ENCODE data around the gene PDCD6IP.
"Not testable (repeated sequence)": the region's sequence is repeated elsewhere in the genome, so short reads cannot be mapped to it uniquely, and the experiment has no call there.

PDCD6IP gene

DNA sequence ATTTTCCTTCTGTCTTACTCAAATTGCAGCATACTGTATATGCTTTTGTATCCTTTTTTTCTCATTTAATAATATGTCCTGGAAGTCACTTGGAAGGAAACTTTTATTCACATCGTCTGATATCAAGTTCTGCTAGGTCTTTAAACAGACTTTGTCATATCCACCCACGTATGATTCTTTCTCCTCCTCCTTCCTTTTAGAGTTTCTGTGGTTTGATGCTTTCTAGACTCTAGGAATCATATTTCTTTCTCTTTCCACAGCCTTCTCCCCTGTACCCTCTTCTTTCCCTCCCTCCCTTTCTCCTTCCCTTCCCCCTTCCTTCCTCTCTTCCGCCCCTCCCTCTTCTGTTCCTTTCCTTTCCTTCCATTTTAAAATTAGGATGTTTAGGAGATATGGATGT is 52.2 kb downstream of the PDCD6IP start:
- not testable (repeated sequence) for DNase-seq (ENCODE audit: low spot score)

DNA sequence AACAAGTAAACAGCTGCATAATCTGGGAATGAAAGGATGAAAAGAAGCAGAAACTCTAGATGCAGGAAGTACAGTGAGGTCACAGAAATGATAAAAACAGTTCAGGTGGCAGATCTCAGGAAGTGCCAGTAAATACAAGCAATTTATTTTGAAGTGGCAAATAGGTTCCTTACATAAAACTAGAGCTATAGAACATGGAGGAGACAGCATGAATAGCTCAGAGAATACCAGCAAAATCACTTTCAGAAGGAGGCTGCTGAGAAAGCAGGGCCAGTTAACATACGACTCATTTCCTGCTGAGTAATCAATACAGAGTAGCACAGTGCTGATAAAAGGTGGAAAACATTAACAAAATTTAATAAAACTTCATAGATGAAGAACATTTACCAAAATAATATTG is 57.0 kb downstream of the PDCD6IP start:
- DNase-seq (ENCODE audit: low spot score) = not testable (repeated sequence)

DNA sequence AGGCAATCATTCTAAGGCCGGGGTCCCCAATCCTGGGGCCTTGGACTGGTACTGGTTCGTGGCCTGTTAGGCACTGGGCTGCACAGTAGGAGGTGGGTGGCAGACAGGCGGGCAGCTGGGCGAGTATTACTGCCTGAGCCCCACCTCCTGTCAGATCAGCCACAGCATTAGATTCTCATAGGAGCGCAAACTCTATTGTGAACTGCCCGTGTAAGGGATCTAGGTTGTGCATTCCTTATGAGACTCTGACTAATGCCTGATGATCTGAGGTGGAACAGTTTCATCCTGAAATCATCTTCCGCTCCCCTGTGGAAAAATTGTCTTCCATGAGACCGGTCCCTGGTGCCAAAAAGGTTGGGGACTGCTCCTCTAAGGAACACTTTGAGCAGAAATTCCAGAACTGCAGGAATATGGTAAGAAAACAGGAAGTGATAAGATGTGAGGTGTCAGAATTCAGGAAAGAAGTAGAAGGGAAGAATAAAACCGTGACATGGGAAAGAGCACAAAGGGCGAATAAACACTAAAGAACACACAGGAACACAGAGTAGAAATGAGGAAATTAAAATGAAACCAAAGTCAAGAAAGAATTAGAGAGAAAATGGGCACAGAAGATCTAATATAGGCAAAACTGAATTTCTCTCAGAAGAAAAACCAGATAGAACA is 57.6 kb downstream of the PDCD6IP start:
- DNase-seq (ENCODE audit: low spot score) = no peak

GRCh38 chr3:33857701-33858100 is 59.3 kb downstream of the PDCD6IP start:
- DNase-seq (ENCODE audit: low spot score) = not testable (repeated sequence)

DNA sequence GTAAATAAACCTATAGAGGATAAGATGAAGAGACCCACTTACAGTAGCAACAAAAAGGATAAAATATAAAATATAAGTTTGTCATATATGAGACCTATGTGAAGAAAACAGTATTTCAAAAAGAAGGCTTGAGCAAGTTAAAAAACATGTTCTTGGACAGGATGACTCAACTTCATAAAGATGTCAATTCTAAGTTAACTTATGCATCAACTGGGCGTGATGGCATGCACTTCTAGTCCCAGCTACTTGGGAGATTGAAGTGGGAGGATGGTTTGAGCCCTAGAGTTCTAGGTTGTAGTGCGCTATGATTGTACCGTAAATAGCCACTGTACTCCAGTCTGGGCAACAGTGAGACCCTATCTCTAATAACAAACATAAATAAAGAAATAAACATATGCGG is 59.7 kb downstream of the PDCD6IP start:
- no peak for DNase-seq (ENCODE audit: low spot score)

DNA sequence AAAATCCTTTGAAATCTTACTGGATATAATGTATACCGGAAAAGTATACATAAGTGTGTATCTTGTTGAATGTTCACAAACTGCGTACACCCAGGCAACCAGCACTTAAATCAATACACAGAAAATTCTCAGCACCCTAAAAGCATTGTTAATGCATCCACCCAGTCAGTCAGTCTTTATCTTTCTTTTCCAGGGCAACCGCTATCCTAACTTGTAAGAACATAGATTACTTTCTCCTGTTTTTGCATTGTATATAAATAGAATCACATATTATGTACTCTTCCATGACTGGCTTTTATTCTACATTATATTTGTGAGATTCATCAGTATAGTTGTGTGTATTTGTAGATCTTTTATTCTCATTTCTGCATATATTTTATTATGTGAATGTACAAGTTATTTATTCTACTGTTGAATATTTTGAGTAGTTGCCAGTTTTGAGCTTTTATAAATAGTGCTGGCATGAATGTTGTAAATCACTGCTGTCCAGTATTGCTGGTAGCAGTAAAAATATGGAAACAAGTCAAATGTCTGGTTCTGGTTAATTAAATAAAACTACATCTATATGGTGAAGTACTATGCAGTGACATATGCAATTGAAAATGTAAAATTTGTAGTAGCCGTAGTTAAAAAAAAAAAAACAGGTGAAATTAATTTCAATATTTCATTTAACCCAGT is 62.1 kb downstream of the PDCD6IP start:
- no peak for DNase-seq (ENCODE audit: low spot score)

DNA sequence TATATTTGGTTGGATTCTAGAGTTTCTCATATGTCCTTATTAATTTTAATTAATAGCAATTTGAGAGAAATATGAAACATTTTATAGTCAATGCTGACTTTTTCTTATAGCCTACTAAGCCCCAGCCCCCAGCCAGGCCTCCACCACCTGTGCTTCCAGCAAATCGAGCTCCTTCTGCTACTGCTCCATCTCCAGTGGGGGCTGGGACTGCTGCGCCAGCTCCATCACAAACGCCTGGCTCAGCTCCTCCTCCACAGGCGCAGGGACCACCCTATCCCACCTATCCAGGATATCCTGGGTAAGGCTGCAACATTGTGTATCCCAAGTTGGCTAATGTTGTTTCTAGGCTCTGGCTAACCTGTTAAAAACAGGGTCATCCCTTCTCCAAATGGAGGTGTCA is 66.7 kb downstream of the PDCD6IP start:
- DNase-seq (ENCODE audit: low spot score) = no peak

DNA sequence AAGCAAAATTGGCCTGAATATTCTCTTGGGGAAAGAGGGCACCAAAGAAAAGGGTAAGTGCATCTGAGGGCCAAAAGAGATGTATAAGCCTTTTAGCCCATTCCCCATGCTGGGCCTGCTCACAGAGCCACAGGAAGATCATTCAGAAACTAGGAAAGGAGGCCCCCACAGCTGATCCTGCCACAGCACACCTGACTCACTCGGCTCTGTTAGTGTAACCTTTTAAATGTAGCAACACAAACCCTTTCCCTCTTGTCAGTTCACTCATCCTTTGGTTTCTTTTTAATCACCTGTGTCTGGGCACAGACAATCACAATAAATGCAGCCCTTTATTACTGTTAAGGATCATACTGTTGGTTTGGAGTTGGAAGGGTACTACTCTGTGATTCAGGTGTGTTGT is 69.9 kb downstream of the PDCD6IP start:
- no peak for DNase-seq (ENCODE audit: low spot score)

GRCh38 chr3:33869977-33870376 is 71.5 kb downstream of the PDCD6IP start:
- no peak for DNase-seq (ENCODE audit: low spot score)

DNA sequence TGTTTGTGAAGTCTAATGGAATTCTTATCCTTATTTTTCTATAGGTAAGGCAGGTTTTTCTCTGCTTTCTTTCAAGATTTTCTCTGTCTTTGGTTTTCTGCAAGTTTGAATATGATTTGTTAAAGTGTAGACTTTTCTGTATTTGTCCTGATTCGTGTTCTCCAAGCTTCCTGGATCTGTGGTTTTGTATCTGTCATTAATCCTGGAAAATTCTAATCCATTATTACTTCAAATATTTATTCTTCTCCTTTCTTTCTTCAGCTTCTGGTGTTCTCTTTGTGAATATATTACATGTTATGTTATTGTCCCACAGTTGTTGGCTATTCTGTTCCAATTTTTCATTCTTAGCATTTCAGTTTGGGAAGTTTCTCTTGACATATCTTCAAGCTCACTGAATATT is 76.4 kb downstream of the PDCD6IP start:
- DNase-seq (ENCODE audit: low spot score) = no peak

DNA sequence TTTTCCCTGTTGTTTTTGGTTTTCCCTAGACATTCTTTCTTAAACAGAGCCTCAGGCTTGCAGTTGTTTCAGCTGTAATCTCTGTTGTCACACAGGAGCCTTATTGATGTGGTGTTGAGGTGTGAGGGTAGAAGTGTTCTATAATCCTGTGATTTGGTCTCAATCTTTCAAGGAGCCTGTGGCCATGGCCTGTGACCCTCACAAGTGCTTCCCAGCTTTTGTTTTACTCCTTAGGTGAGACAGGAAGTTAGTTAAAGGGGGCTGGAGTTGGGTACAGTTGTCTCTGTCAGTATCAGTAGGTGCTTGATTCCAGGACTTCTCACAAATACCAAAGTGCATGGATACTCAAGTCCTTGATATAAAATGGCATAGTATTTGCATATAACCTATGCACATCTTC is 77.2 kb downstream of the PDCD6IP start:
- DNase-seq (ENCODE audit: low spot score) = no peak

GRCh38 chr3:33877187-33877586 is 78.8 kb downstream of the PDCD6IP start:
- no peak for DNase-seq (ENCODE audit: low spot score)

GRCh38 chr3:33879540-33879939 is 81.1 kb downstream of the PDCD6IP start:
- DNase-seq (ENCODE audit: low spot score) = no peak

GRCh38 chr3:33881156-33882064 is 83.0 kb downstream of the PDCD6IP start:
- no peak for DNase-seq (ENCODE audit: low spot score)

DNA sequence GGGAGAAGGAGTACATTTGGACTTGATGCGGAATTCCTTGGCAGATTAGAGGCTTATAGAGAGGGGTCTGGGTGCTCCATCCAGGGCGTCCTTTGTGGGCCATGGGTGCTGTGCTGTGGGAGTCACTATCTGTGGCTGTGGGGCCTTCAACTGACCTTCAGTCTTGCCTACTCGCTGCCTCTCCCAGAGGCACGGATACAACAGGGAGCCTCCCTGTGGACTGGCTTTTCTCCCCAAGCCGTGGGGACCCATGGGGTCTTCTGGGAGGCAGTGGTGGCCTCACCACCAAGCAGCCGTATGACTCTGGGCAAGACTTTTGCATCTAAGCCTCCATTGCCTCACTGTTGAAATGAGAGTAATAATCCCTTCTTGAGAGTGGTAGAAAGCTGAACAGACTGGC is 83.9 kb downstream of the PDCD6IP start:
- DNase-seq (ENCODE audit: low spot score) = no peak

GRCh38 chr3:33883538-33883950 is 85.1 kb downstream of the PDCD6IP start:
- peak; percentile 60 for DNase-seq (ENCODE audit: low spot score)

DNA sequence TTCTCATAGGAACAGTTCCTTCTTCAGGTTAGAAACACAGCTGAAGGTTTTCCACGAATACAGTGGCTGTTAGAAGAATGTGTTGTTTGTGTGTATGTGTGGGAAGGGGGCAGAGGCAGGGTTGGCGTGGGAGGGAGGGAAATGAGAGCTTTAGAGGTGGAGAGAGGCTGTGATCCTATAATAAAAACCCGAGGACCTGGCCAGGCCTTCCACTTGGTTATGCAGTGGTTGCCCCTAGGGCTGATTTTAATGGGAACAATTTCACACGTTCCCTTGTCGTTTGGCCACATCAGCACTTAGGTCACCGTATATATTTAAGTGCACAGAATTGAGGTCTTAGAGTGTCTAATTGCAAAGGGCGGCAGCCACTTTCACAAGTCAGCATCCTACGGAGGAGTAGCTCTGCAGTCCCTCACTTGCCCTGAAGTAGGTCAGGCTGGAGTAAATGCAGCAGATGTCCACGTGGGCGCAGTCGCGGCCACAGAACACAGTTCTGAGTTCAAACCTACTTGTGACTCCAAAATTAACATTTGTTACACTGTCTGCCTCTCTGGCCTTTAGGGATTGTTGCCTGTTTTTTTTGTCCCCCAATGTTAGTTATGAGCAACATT is 85.6 kb downstream of the PDCD6IP start:
- DNase-seq (ENCODE audit: low spot score) = no peak

DNA sequence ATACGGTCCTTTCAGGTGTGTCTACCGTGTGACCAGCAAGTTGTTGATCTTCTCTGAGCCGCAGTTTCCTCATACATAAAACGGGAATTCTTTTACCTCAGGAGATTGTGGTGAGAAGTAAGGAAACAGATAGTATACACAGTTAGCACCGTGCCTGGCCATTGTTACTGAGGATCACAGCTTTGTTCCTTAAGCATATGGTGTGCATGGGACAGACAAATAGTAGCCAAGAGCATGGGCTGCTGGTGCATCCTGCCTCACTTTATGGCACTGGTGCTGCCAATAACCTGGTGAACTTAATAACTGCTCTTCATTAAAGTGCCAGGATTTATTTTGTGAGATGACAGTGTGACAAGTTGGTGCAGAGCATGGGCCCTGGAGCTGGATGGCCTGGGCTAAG is 86.3 kb downstream of the PDCD6IP start:
- no peak for DNase-seq (ENCODE audit: low spot score)

GRCh38 chr3:33885496-33885895 is 87.1 kb downstream of the PDCD6IP start:
- DNase-seq (ENCODE audit: low spot score) = no peak

DNA sequence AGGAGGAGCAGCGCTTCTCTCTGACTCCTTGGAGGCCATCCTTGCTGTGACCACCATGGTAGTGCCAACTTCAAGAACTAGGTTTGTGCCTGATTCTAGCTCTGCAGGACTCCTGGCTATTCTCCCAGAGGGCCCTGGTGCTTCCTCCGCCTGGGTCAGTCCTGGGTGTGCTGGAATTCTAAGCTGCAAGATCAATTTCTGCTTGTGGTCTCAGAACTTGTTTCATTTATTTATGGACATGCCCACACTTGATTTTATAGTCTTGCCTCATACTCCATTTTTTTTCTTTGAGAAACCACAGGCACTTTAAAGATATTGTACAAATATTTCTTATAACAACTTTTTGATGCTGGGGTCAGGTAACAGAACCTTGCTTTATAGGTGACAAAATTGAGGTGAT is 87.6 kb downstream of the PDCD6IP start:
- no peak for DNase-seq (ENCODE audit: low spot score)

- no peak for DNase-seq (ENCODE audit: low spot score)
Observed at GRCh38 chr3:33887478-33887877, 89.0 kb downstream of the PDCD6IP start.

GRCh38 chr3:33889394-33890039 is 91.1 kb downstream of the PDCD6IP start:
- DNase-seq (ENCODE audit: low spot score) = no peak
